Mammary epithelial cell (primary cell): ENCODE measurements around the gene ANK2.

Experiments
- EZH2 ChIP-seq: IDR thresholded peaks from 2 replicates; pipeline ENCODE4 v1.6.1; 2012; ENCODE audit warnings: low read length, inconsistent platforms, borderline replicate concordance
- TF ChIP-seq, protein P1 (sequence below), 2 donors: IDR thresholded peaks in 1 of 2; conservative IDR thresholded peaks in 1 of 2; 2 replicates each; pipeline ENCODE4 v1.5.1; 2011 to 2012; ENCODE audit warnings: inconsistent platforms in 2 of 2, low read length in 2 of 2, mild to moderate bottlenecking in 2 of 2, control low read depth in 1 of 2, low read depth in 1 of 2; ENCODE audit not compliant: insufficient read depth in 1 of 2; ENCODE audit errors: extremely low read depth in 1 of 2

- TF ChIP-seq, protein P1, sequence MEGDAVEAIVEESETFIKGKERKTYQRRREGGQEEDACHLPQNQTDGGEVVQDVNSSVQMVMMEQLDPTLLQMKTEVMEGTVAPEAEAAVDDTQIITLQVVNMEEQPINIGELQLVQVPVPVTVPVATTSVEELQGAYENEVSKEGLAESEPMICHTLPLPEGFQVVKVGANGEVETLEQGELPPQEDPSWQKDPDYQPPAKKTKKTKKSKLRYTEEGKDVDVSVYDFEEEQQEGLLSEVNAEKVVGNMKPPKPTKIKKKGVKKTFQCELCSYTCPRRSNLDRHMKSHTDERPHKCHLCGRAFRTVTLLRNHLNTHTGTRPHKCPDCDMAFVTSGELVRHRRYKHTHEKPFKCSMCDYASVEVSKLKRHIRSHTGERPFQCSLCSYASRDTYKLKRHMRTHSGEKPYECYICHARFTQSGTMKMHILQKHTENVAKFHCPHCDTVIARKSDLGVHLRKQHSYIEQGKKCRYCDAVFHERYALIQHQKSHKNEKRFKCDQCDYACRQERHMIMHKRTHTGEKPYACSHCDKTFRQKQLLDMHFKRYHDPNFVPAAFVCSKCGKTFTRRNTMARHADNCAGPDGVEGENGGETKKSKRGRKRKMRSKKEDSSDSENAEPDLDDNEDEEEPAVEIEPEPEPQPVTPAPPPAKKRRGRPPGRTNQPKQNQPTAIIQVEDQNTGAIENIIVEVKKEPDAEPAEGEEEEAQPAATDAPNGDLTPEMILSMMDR (conservative IDR thresholded peaks at IDR 0.05 in 1 of 2, IDR thresholded peaks at IDR 0.05 in 1 of 2; ENCODE audit: extremely low read depth in 1 of 2, insufficient read depth in 1 of 2, low read depth in 1 of 2, low read length in 2 of 2): no peak
- no peak for TF ChIP-seq EZH2
Observed at GRCh38 chr4:113187358-113187757, 137.9 kb downstream of the ANK2 start.
